H1 (cell line): ENCODE results near the gene CNTD1. TPM values are rescaled to one million over a fixed set of nuclear protein-coding genes. Genes with fewer than 3 reads are reported as not detected.

Experiments
- CTCF ChIA-PET: fragments of 300-600 bp; sonication (Branson Sonifier 250); formaldehyde crosslinking; loops from one replicate; lab custom pipeline; 2021; ENCODE audit not compliant: partially characterized antibody; lab: Charles Lee
- POLR2A ChIA-PET: fragments of 300-600 bp; sonication (Branson Sonifier 250); formaldehyde crosslinking; loops from one replicate; lab custom pipeline; 2021; ENCODE audit warnings: inconsistent platforms; ENCODE audit not compliant: partially characterized antibody; lab: Charles Lee
- DNase-seq, 2 experiments: peaks; one replicate each; pipeline versions ENCODE4 v3.0.0 to v3.0.0-alpha.2; 2010 to 2022; ENCODE audit warnings: low spot score in 2 of 2, low read depth in 1 of 2, mixed read lengths in 1 of 2
- FAIRE-seq: peaks from 2 replicates; lab custom pipeline; 2011; peaks lifted over from hg19 to GRCh38; lab: Jason Lieb, UNC
- H2AFZ ChIP-seq: 2 replicates; pipeline ENCODE4 v1.8.1; 2012; ENCODE audit warnings: low read length, inconsistent platforms
- H2AK5ac ChIP-seq: 2 replicates; pipeline ENCODE4 v1.6.1; 2013; ENCODE audit warnings: low read depth, low read length
- H2BK120ac ChIP-seq: replicated peaks from 2 replicates; pipeline ENCODE3; 2013; ENCODE audit warnings: low read depth, low read length, inconsistent platforms
- H2BK12ac ChIP-seq: 2 replicates; pipeline ENCODE4 v1.6.1; 2013; ENCODE audit warnings: low read depth, low read length
- H2BK15ac ChIP-seq: 2 replicates; pipeline ENCODE4 v1.6.1; 2013; ENCODE audit warnings: low read length
- H2BK20ac ChIP-seq: 2 replicates; pipeline ENCODE4 v1.6.1; 2013; ENCODE audit warnings: low read length
- H2BK5ac ChIP-seq: 2 replicates; pipeline ENCODE4 v1.6.1; 2013; ENCODE audit warnings: low read depth, low read length
- H3K14ac ChIP-seq: 2 replicates; pipeline ENCODE4 v1.6.1; 2013; ENCODE audit warnings: inconsistent platforms; ENCODE audit not compliant: insufficient read length
- H3K18ac ChIP-seq: 2 replicates; pipeline ENCODE4 v1.6.1; 2013; ENCODE audit warnings: low read length; ENCODE audit errors: extremely low read depth
- H3K23ac ChIP-seq: 2 replicates; pipeline ENCODE4 v1.6.1; 2013; ENCODE audit warnings: inconsistent platforms; ENCODE audit not compliant: insufficient read length
- H3K23me2 ChIP-seq: 2 replicates; pipeline ENCODE4 v1.6.1; 2013; ENCODE audit warnings: low read depth, low read length
- H3K27ac ChIP-seq: 2 replicates; pipeline ENCODE4 v1.6.1; 2011; ENCODE audit warnings: low read depth, low read length, inconsistent platforms
- H3K27me3 ChIP-seq, 4 experiments: replicated peaks in 1 of 4; 1 replicate in 1 of 4; 2 replicates in 3 of 4; pipeline versions ENCODE4 v1.6.1 to v1.8.1; 2011 to 2013; ENCODE audit warnings: low read length in 3 of 4, mild to moderate bottlenecking in 3 of 4, inconsistent platforms in 2 of 4, mixed read lengths in 2 of 4, moderate library complexity in 1 of 4; ENCODE audit not compliant: control insufficient read depth in 3 of 4, insufficient read depth in 3 of 4; ENCODE audit errors: extremely low read depth in 1 of 4
- H3K36me3 ChIP-seq, 4 experiments: 2 replicates each; pipeline versions ENCODE4 v1.6.1 to v1.8.1; 2011 to 2013; ENCODE audit warnings: mild to moderate bottlenecking in 4 of 4, low read length in 3 of 4, moderate library complexity in 2 of 4, control low read depth in 1 of 4, inconsistent platforms in 1 of 4; ENCODE audit not compliant: insufficient read depth in 4 of 4, control insufficient read depth in 2 of 4
- H3K4ac ChIP-seq: replicated peaks from 2 replicates; pipeline ENCODE3; 2013; ENCODE audit warnings: low read length, low read depth, mixed read lengths, inconsistent platforms; ENCODE audit not compliant: insufficient read length
- H3K4me1 ChIP-seq, 4 experiments: replicated peaks in 1 of 4; 1 replicate in 1 of 4; 2 replicates in 3 of 4; pipeline versions ENCODE4 v1.6.1 to v1.8.1; 2011 to 2013; ENCODE audit warnings: low read length in 3 of 4, inconsistent platforms in 2 of 4, mixed read lengths in 1 of 4; ENCODE audit not compliant: insufficient read depth in 4 of 4, control insufficient read depth in 3 of 4
- H3K4me2 ChIP-seq, 2 experiments: 2 replicates each; pipeline versions ENCODE4 v1.6.1 to v1.8.1; 2011 to 2013; ENCODE audit warnings: low read depth in 2 of 2, low read length in 2 of 2, control low read depth in 1 of 2, inconsistent platforms in 1 of 2, mild to moderate bottlenecking in 1 of 2; ENCODE audit not compliant: insufficient read depth in 1 of 2
- H3K4me3 ChIP-seq, 4 experiments: fragments of 200-600, 300-600 bp in 1 of 4; sonication (generic), shearing (Covaris generic), sonication (Bioruptor Twin) in 1 of 4; 2 replicates each; pipeline versions ENCODE4 v1.5.1 to v1.8.1; 2011 to 2016; ENCODE audit warnings: low read length in 4 of 4, low read depth in 3 of 4, control low read depth in 2 of 4, inconsistent platforms in 2 of 4, mild to moderate bottlenecking in 2 of 4, mixed read lengths in 1 of 4, moderate library complexity in 1 of 4; ENCODE audit not compliant: insufficient read depth in 2 of 4; ENCODE audit errors: extremely low read depth in 1 of 4
- H3K56ac ChIP-seq: replicated peaks from 2 replicates; pipeline ENCODE3; 2013; ENCODE audit warnings: low read depth, mild to moderate bottlenecking, mixed read lengths, low read length, inconsistent platforms; ENCODE audit not compliant: insufficient read length
- H3K79me1 ChIP-seq: 2 replicates; pipeline ENCODE4 v1.6.1; 2013; ENCODE audit warnings: low read depth, low read length, control low read depth
- H3K79me2 ChIP-seq, 2 experiments: 2 replicates each; pipeline versions ENCODE4 v1.6.1 to v1.8.1; 2012 to 2013; ENCODE audit warnings: low read length in 2 of 2, mild to moderate bottlenecking in 2 of 2, inconsistent platforms in 1 of 2; ENCODE audit not compliant: insufficient read depth in 2 of 2, control insufficient read depth in 1 of 2
- H3K9ac ChIP-seq, 4 experiments: replicated peaks in 1 of 4; 1 replicate in 1 of 4; 2 replicates in 3 of 4; pipeline versions ENCODE4 v1.6.1 to v1.8.1; 2011 to 2013; ENCODE audit warnings: low read depth in 3 of 4, low read length in 3 of 4, control low read depth in 2 of 4, mild to moderate bottlenecking in 2 of 4, moderate library complexity in 2 of 4, inconsistent platforms in 1 of 4; ENCODE audit errors: extremely low read depth in 1 of 4
- H3K9me3 ChIP-seq, 2 experiments: 2 replicates each; pipeline versions ENCODE4 v1.6.1 to v1.8.1; 2012 to 2013; ENCODE audit warnings: mild to moderate bottlenecking in 2 of 2, moderate library complexity in 2 of 2, control low read depth in 1 of 2, inconsistent platforms in 1 of 2, low read depth in 1 of 2, low read length in 1 of 2, mixed read lengths in 1 of 2; ENCODE audit not compliant: insufficient read depth in 2 of 2
- H4K20me1 ChIP-seq, 2 experiments: replicated peaks in 1 of 2; 2 replicates each; pipeline versions ENCODE3 to v1.8.1; 2011 to 2013; ENCODE audit warnings: inconsistent platforms in 2 of 2, low read length in 2 of 2, mild to moderate bottlenecking in 1 of 2; ENCODE audit not compliant: insufficient read depth in 2 of 2, control insufficient read depth in 1 of 2
- H4K5ac ChIP-seq: 2 replicates; pipeline ENCODE4 v1.6.1; 2013; ENCODE audit warnings: low read length, low read depth, mixed read lengths, inconsistent platforms; ENCODE audit not compliant: insufficient read length
- H4K8ac ChIP-seq: 2 replicates; pipeline ENCODE4 v1.8.0; 2013; ENCODE audit warnings: mild to moderate bottlenecking, moderate library complexity, low read length, inconsistent platforms; ENCODE audit not compliant: insufficient read depth; ENCODE audit errors: extremely low read depth
- H4K91ac ChIP-seq: replicated peaks from 2 replicates; pipeline ENCODE3; 2013; ENCODE audit warnings: low read length, mixed read lengths, inconsistent platforms; ENCODE audit not compliant: insufficient read length
- ASH2L ChIP-seq: fragments of 200-600, 300-600 bp; sonication (generic); IDR thresholded peaks from one replicate; pipeline ENCODE4 v1.7.1; 2017; ENCODE audit warnings: low read length
- EGR1 ChIP-seq: IDR thresholded peaks from 2 replicates; pipeline ENCODE4 v1.6.1; 2011; ENCODE audit warnings: low read depth, low read length, borderline replicate concordance
- GTF2F1 ChIP-seq: IDR thresholded peaks from 2 replicates; pipeline ENCODE4 v1.6.1; 2012; ENCODE audit warnings: low read depth, low read length, improper control_type of control experiment, borderline replicate concordance
- MAX ChIP-seq: IDR thresholded peaks from 2 replicates; pipeline ENCODE4 v1.6.1; 2012; ENCODE audit warnings: inconsistent platforms
- NRF1 ChIP-seq: IDR thresholded peaks from 2 replicates; pipeline ENCODE4 v1.6.1; 2011; ENCODE audit warnings: mild to moderate bottlenecking, low read depth, low read length, improper control_type of control experiment
- WGBS, 2 experiments: shearing (Covaris generic) in 1 of 2; methylation state at CpG; one replicate each; pipeline versions ENCODE4 v1.1.6 to v1.1.7; 2013 to 2015; ENCODE audit warnings: low lambda C conversion rate in 2 of 2, mixed read lengths in 2 of 2, inconsistent platforms in 1 of 2, low coverage in 1 of 2, missing lambda C conversion rate in 1 of 2; ENCODE audit not compliant: insufficient replicate concordance in 2 of 2, insufficient coverage in 1 of 2, insufficient read length in 1 of 2; ENCODE audit errors: extremely low coverage in 1 of 2, missing lambda C conversion rate in 1 of 2; 5-methylcytosine and 5-hydroxymethylcytosine counted together
- polyA plus RNA-seq, 7 experiments: library from polyadenylated mRNA; depleted of rRNA in 3 of 7; stranded (reverse) in 5 of 7; unstranded in 2 of 7; fragments of >200 nt in 5 of 7; fragments of 200-250 nt in 2 of 7; gene quantifications; 1 replicate in 5 of 7; 2 replicates in 1 of 7; 4 replicates in 1 of 7; pipeline versions ENCODE4 v1.2.1 to v1.2.3, GENCODE V29; 2011 to 2013; ENCODE audit warnings: missing spikeins in 2 of 7, mixed read lengths in 2 of 7
- total RNA-seq: library from RNA; stranded (reverse); fragmentation: NEBNext Ultra II Directional; extraction: Animal tissue kit (Norgen Biotek cat#: 25700); gene quantifications from 2 replicates; pipeline ENCODE4 v1.2.1, GENCODE V29; 2021

The CNTD1 gene
- total and polyA plus RNA-seq, 2 of the 8 experiments (the other 6 are each of a cell fraction or from before 2014, with no cell fraction given) = not detected

- Histone ChIP-seq H3K4me3 (no peak overlapping the region), H4K8ac (no peak overlapping the region), H3K4me2 (no peak overlapping the region), H3K23me2 (peaks cover 4% of the 10 kb centered on the region), H3K79me1 (peaks cover 5% of the 10 kb centered on the region; the same call in 1 of the 2 replicates), H4K5ac (no peak overlapping the region), H3K27ac (no peak overlapping the region), H2AK5ac (no peak overlapping the region), H3K56ac (no peak overlapping the region), H3K18ac (no peak overlapping the region), H2BK15ac (no peak overlapping the region), H2BK5ac (no peak overlapping the region), H3K14ac (no peak overlapping the region), H4K91ac (no peak overlapping the region), H3K4ac (no peak overlapping the region), H3K23ac (no peak overlapping the region), H2BK20ac (no peak overlapping the region), H3K27me3 (no peaks in the 10 kb centered on the region), H2BK120ac (no peak overlapping the region), H2AFZ (no peak overlapping the region), H3K9ac (no peak overlapping the region), H3K4me1 (no peaks in the 10 kb centered on the region; a peak in 1 of 7 replicates), H3K9me3 (no peaks in the 10 kb centered on the region), H2BK12ac (no peak overlapping the region), H3K36me3 (peaks cover 5 to 34% (median 25%) of the 10 kb centered on the region in 4 experiments), H4K20me1 (no peaks in the 10 kb centered on the region), H3K79me2 (peaks cover 0 to 8% of the 10 kb centered on the region in 2 experiments; a peak in 2 of 4 replicates)
- WGBS, 2 experiments = 96% methylated on average over 7 of the region's 7 CpGs; no CpG with 5 or more reads in 1 of the 2 experiments
- TF ChIP-seq NRF1 = no peak
- TF ChIP-seq ASH2L = no peak
- TF ChIP-seq GTF2F1 = no peak
- TF ChIP-seq EGR1 = no peak
- TF ChIP-seq MAX = no peak
- POLR2A ChIA-PET = interaction anchor here (1.2 to 6.1 kb wide), 2 partner anchors 14 to 48 kb away, joined by 3 to 69 read pairs; partner anchors contain the start of genes PSME3 and VPS25
- CTCF ChIA-PET = interaction anchor here (0.5 to 6.8 kb wide), 12 partner anchors 11 to 222 kb away, joined by 3 to 45 read pairs (median 5); partner anchors contain the start of genes AOC3, PSME3 and RPL27
- no peak for DNase-seq
- no peak for FAIRE-seq
Measured at GRCh38 chr17:42821176-42821575, 22.5 kb downstream of the CNTD1 start.
